HepG2 (cell line): ENCODE results near the gene FIBP. TPM values are rescaled to one million over a fixed set of nuclear protein-coding genes. Genes with fewer than 3 reads are reported as not detected.

Source experiments
- GATAD2A ChIP-seq: IDR thresholded peaks from 2 replicates; pipeline ENCODE4 v1.6.1; 2016
- HOXD1 ChIP-seq: sonication (generic); formaldehyde crosslinking; IDR thresholded peaks from 2 replicates; pipeline ENCODE4 v1.5.0; 2020; ENCODE audit warnings: missing genetic modification reagents
- IKZF4 ChIP-seq: sonication (generic); formaldehyde crosslinking; IDR thresholded peaks from 2 replicates; pipeline ENCODE4 v1.5.1; 2020; ENCODE audit warnings: borderline replicate concordance, mild to moderate bottlenecking, low read depth, missing genetic modification reagents; ENCODE audit errors: not compliant biosample characterization
- KLF6 ChIP-seq: IDR thresholded peaks from 2 replicates; pipeline ENCODE4 v1.8.0; 2016; ENCODE audit warnings: missing biosample characterization, missing genetic modification reagents
- KMT2A ChIP-seq: sonication (generic); formaldehyde crosslinking; IDR thresholded peaks from 2 replicates; pipeline ENCODE4 v1.4.0; 2020; ENCODE audit warnings: missing genetic modification reagents
- PTBP1 ChIP-seq: fragments of 200-400 bp; formaldehyde crosslinking; IDR thresholded peaks from 2 replicates; pipeline ENCODE4 v1.6.1; 2018; ENCODE audit warnings: low read length, low read depth; ENCODE audit not compliant: poor library complexity, severe bottlenecking
- TRIM24 ChIP-seq: sonication (generic); formaldehyde crosslinking; IDR thresholded peaks from 2 replicates; pipeline ENCODE4 v1.8.0; 2022; ENCODE audit warnings: mild to moderate bottlenecking, missing genetic modification reagents
- ZBTB7A ChIP-seq: sonication (generic); formaldehyde crosslinking; IDR thresholded peaks from 2 replicates; pipeline ENCODE4 v1.8.0; 2022; ENCODE audit warnings: mild to moderate bottlenecking, missing genetic modification reagents
- ZBTB7B ChIP-seq: sonication (generic); formaldehyde crosslinking; IDR thresholded peaks from 2 replicates; pipeline ENCODE4 v1.4.0; 2020; ENCODE audit warnings: missing genetic modification reagents
- ZNF256 ChIP-seq: sonication (generic); formaldehyde crosslinking; conservative IDR thresholded peaks from 2 replicates; pipeline ENCODE4 v1.4.0; 2020; ENCODE audit warnings: missing genetic modification reagents
- ZNF296 ChIP-seq: sonication (generic); formaldehyde crosslinking; conservative IDR thresholded peaks from 2 replicates; pipeline ENCODE4 v1.5.0; 2020; ENCODE audit warnings: mild to moderate bottlenecking, missing genetic modification reagents
- ZNF350 ChIP-seq: sonication (generic); formaldehyde crosslinking; IDR thresholded peaks from 2 replicates; pipeline ENCODE4 v1.4.0; 2020; ENCODE audit warnings: mild to moderate bottlenecking, low read depth, missing genetic modification reagents, borderline replicate concordance
- ZNF550 ChIP-seq: sonication (generic); formaldehyde crosslinking; IDR thresholded peaks from 2 replicates; pipeline ENCODE4 v1.4.0; 2020; ENCODE audit warnings: mild to moderate bottlenecking, missing genetic modification reagents, borderline replicate concordance
- ZNF570 ChIP-seq: sonication (generic); formaldehyde crosslinking; IDR thresholded peaks from 2 replicates; pipeline ENCODE4 v1.4.0; 2020; ENCODE audit warnings: mild to moderate bottlenecking, missing genetic modification reagents, borderline replicate concordance
- ZNF646 ChIP-seq: sonication (generic); formaldehyde crosslinking; IDR thresholded peaks from 2 replicates; pipeline ENCODE4 v1.9.0; 2021; ENCODE audit warnings: mild to moderate bottlenecking, missing genetic modification reagents
- polyA plus RNA-seq, 8 experiments: library from polyadenylated mRNA; depleted of rRNA in 3 of 8; stranded (reverse) in 7 of 8; unstranded in 1 of 8; fragments of >200 nt; fragmentation: Illumina TruSeq in 4 of 8; extraction: Trizol in 4 of 8; gene quantifications; 2 replicates each; pipeline versions ENCODE4 v1.2.1 to v1.2.3, GENCODE V29; 2011 to 2016; ENCODE audit warnings: low read depth in 4 of 8, missing spikeins in 1 of 8, mixed read lengths in 1 of 8; ENCODE audit not compliant: insufficient read depth in 1 of 8
- total RNA-seq, 5 experiments: library from RNA; depleted of rRNA; stranded (reverse); fragments of >200 nt; fragmentation: Illumina TruSeq; extraction: Trizol; gene quantifications; 2 replicates each; pipeline ENCODE4 v1.2.3, GENCODE V29; 2016; ENCODE audit warnings: low read depth in 1 of 5
- TF ChIP-seq, protein P1 (sequence below): sonication (generic); formaldehyde crosslinking; IDR thresholded peaks from 2 replicates; pipeline ENCODE4 v1.4.0; 2020; ENCODE audit warnings: mild to moderate bottlenecking, low read depth, missing genetic modification reagents
- TF ChIP-seq, protein P2 (sequence below): sonication (generic); formaldehyde crosslinking; IDR thresholded peaks from 2 replicates; pipeline ENCODE4 v1.8.0; 2023; ENCODE audit warnings: mild to moderate bottlenecking, missing genetic modification reagents
- TF ChIP-seq, protein P3 (sequence below): sonication (generic); formaldehyde crosslinking; conservative IDR thresholded peaks from 2 replicates; pipeline ENCODE4 v1.8.1; 2023; ENCODE audit warnings: missing genetic modification reagents
- TF ChIP-seq, protein P4 (sequence below): sonication (generic); formaldehyde crosslinking; IDR thresholded peaks from 2 replicates; pipeline ENCODE4 v1.5.1; 2020; ENCODE audit warnings: mild to moderate bottlenecking, moderate library complexity, missing genetic modification reagents

Gene FIBP
- total and polyA plus RNA-seq, 2 of the 13 experiments (the other 11 are each of a cell fraction or from before 2014, with no cell fraction given), result 42.9 to 62.1 TPM

- TF ChIP-seq, protein P1, sequence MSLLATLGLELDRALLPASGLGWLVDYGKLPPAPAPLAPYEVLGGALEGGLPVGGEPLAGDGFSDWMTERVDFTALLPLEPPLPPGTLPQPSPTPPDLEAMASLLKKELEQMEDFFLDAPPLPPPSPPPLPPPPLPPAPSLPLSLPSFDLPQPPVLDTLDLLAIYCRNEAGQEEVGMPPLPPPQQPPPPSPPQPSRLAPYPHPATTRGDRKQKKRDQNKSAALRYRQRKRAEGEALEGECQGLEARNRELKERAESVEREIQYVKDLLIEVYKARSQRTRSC (CRISPR knock-in tag), result 0 out of 2 replicates have a peak, but pooled peaks have one; percentile 28
- peak; percentile 4; the same call in 1 of the 2 replicates for TF ChIP-seq KMT2A (CRISPR knock-in tag)
- TF ChIP-seq HOXD1 (CRISPR knock-in tag), result no peak
- TF ChIP-seq GATAD2A (CRISPR knock-in tag), result no peak
- TF ChIP-seq ZNF256 (CRISPR knock-in tag), result no peak
- TF ChIP-seq ZNF646 (CRISPR knock-in tag), result peak; percentile 28; the same call in 1 of the 2 replicates
- 0 out of 2 replicates have a peak, but pooled peaks have one; percentile 21 for TF ChIP-seq TRIM24 (CRISPR knock-in tag)
- TF ChIP-seq KLF6 (CRISPR knock-in tag), result no peak; the same call in 1 of the 2 replicates
- TF ChIP-seq IKZF4 (CRISPR knock-in tag), result no peak
- TF ChIP-seq ZBTB7A (CRISPR knock-in tag), result no peak
- no peak for TF ChIP-seq ZBTB7B
- peak; percentile 79; the same call in 1 of the 2 replicates for TF ChIP-seq ZNF350
- TF ChIP-seq, protein P2, sequence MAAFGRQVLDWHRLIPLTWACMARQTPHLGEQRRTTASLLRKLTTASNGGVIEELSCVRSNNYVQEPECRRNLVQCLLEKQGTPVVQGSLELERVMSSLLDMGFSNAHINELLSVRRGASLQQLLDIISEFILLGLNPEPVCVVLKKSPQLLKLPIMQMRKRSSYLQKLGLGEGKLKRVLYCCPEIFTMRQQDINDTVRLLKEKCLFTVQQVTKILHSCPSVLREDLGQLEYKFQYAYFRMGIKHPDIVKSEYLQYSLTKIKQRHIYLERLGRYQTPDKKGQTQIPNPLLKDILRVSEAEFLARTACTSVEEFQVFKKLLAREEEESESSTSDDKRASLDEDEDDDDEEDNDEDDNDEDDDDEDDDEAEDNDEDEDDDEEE, result 0 out of 2 replicates have a peak, but pooled peaks have one; percentile 45
- TF ChIP-seq ZNF550 (CRISPR knock-in tag), result 0 out of 2 replicates have a peak, but pooled peaks have one; percentile 49
- TF ChIP-seq, protein P3, sequence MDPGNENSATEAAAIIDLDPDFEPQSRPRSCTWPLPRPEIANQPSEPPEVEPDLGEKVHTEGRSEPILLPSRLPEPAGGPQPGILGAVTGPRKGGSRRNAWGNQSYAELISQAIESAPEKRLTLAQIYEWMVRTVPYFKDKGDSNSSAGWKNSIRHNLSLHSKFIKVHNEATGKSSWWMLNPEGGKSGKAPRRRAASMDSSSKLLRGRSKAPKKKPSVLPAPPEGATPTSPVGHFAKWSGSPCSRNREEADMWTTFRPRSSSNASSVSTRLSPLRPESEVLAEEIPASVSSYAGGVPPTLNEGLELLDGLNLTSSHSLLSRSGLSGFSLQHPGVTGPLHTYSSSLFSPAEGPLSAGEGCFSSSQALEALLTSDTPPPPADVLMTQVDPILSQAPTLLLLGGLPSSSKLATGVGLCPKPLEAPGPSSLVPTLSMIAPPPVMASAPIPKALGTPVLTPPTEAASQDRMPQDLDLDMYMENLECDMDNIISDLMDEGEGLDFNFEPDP (CRISPR knock-in tag), result no peak
- no peak for TF ChIP-seq ZNF570 (CRISPR knock-in tag)
- TF ChIP-seq PTBP1, result no peak
- TF ChIP-seq, protein P4, sequence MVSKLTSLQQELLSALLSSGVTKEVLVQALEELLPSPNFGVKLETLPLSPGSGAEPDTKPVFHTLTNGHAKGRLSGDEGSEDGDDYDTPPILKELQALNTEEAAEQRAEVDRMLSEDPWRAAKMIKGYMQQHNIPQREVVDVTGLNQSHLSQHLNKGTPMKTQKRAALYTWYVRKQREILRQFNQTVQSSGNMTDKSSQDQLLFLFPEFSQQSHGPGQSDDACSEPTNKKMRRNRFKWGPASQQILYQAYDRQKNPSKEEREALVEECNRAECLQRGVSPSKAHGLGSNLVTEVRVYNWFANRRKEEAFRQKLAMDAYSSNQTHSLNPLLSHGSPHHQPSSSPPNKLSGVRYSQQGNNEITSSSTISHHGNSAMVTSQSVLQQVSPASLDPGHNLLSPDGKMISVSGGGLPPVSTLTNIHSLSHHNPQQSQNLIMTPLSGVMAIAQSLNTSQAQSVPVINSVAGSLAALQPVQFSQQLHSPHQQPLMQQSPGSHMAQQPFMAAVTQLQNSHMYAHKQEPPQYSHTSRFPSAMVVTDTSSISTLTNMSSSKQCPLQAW (CRISPR knock-in tag), result peak; percentile 13; the same call in 1 of the 2 replicates
- TF ChIP-seq ZNF296, result no peak
Measured at GRCh38 chr11:65859812-65860277, 28.4 kb downstream of the FIBP start (continued).
